GM12874 (cell line): ENCODE results near the gene MREG.

Experiments
- CTCF ChIP-seq: IDR thresholded peaks from 2 replicates; pipeline ENCODE4 v1.5.1; 2011; ENCODE audit warnings: low read depth, mild to moderate bottlenecking, control low read depth, low read length, moderate library complexity; ENCODE audit not compliant: insufficient read depth

Gene MREG

GRCh38 chr2:215911301-215912085 lies 101.9 kb downstream of the MREG start:
- TF ChIP-seq CTCF, result no peak

DNA sequence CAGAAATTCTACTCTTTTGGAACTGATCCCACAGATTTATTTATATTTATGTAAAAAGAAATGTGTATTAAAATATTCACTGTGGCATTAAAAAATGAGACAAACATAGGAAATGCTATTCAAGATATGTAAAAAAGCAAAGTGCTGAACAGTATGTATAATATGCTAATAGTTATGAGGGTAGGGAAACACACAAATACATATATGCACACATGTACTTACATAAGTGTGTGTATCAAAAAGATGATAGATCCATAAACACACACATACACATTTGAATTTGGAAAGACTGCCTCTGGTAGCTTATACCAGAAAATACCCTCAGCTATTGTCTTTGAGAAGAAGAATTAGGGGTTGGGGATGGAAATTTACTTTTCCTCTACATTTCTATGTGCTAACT lies 103.2 kb downstream of the MREG start:
- no peak for TF ChIP-seq CTCF

DNA sequence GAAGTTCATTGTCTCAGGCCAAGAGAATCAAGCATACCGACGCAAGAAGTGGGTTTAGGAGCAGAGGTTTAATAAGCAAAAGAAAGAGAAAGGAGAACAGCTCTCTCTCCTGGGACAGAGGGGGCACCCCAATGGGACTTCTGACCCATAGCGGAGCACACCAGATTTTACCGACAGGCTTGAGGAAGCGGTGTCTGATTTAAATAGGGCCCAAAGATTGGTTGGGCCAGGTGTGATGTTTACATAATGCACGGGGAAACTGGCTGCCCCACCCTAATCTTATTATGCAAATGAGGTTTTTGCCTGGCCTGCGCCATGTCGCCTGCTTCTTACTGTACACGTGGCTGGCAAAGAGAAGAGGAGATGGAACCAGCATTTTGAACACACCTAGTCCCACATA lies 106.2 kb downstream of the MREG start:
- TF ChIP-seq CTCF, result no peak

GRCh38 chr2:215906458-215906857 lies 106.9 kb downstream of the MREG start:
- no peak for TF ChIP-seq CTCF

DNA sequence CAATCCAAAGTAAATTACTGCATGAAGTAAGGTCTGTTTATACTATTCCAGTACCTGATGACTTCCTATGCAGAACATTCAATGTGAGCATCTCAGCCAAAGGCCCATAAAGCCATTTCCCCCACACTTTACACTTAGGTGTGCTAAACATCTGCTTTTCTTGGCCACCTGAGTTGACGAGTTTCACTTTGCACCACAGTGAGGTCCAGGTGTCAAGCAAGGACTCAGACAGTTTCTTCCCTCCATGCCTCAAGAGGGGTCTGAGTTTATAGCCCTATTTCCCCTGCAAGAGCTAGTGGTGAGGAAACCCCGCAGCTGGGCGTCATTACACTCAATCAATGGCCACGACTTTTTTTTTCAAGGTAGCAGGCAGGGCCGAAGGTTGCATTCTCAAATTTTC lies 107.7 kb downstream of the MREG start:
- no peak for TF ChIP-seq CTCF

DNA sequence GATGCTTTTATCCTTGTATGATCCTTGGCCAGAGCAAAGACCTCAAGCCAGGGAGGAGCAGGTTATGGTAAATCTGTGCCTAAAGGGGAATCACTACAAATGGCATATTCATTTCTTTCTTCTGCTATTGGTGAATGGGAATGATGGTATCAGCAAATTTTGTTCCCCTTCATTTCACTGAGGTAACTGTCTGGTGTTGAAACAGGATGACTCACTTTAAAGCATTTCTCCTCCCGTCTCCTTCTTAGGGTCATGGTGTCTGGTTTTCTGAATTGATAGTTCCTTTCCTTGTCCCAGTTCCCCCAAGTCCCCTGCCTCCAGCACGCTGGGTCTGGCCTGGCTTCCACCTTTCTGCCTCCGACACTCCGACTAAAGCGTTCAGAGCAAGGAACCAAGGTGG lies 109.2 kb downstream of the MREG start:
- no peak for TF ChIP-seq CTCF

DNA sequence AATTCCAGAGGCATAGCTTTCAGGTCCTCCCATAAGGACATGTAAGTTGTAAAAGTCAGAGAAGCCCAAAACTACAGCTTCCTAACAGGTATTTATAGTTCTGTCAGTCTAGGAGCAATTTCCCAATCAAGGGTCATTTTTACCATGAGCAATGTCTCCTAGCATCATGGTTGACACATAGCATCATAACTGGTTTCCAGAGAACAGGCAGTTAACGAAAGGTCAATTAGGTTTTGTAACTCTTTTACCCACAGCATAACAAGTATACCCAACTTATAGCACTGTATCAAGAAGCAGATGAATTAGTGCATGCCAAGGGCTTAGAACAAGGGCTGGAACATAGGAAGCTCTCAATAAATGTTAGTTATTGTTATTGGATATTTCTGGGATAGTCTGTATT lies 110.1 kb downstream of the MREG start:
- no peak for TF ChIP-seq CTCF

- TF ChIP-seq CTCF, result no peak
Observed at GRCh38 chr2:215901796-215902195, 111.6 kb downstream of the MREG start.
